Endothelial cell of umbilical vein (primary cell): ENCODE data around the gene IRF8.

Experiments used
- CTCF ChIP-seq, 2 donors: IDR thresholded peaks; 1 replicate in 1 of 2; 2 replicates in 1 of 2; pipeline ENCODE4 v1.5.1; 2011; ENCODE audit warnings: low read length in 2 of 2, mild to moderate bottlenecking in 2 of 2, moderate library complexity in 2 of 2, control low read depth in 1 of 2, inconsistent platforms in 1 of 2, low read depth in 1 of 2; ENCODE audit not compliant: insufficient read depth in 1 of 2; ENCODE audit errors: extremely low read depth in 1 of 2
- EZH2 ChIP-seq: IDR thresholded peaks from 2 replicates; pipeline ENCODE4 v1.6.1; 2012; ENCODE audit warnings: borderline replicate concordance, low read depth, mild to moderate bottlenecking, moderate library complexity, low read length, inconsistent platforms; ENCODE audit not compliant: severe bottlenecking
- MYC ChIP-seq: IDR thresholded peaks from one replicate; pipeline ENCODE4 v1.6.1; 2011; ENCODE audit warnings: mild to moderate bottlenecking, low read depth, low read length
- POLR2A ChIP-seq: IDR thresholded peaks from 2 replicates; pipeline ENCODE4 v1.6.1; 2012; ENCODE audit warnings: low read depth, mild to moderate bottlenecking, control low read depth, low read length
- POLR2AphosphoS5 ChIP-seq: IDR thresholded peaks from 2 replicates; pipeline ENCODE4 v1.6.1; 2012; ENCODE audit warnings: low read depth, mild to moderate bottlenecking, control low read depth, low read length, moderate library complexity; ENCODE audit not compliant: insufficient read depth

GRCh38 chr16:85911251-85911930 is 12.4 kb downstream of the IRF8 start:
- no peak for TF ChIP-seq CTCF (IDR thresholded peaks at IDR 0.05; ENCODE audit: extremely low read depth in 1 of 2, insufficient read depth in 1 of 2, low read depth in 1 of 2, low read length in 2 of 2)
- no peak for TF ChIP-seq POLR2A
- no peak for TF ChIP-seq POLR2AphosphoS5
- no peak for TF ChIP-seq EZH2
- no peak for TF ChIP-seq MYC
